HL-60 (cell line): ENCODE data around the gene PPM1E.

Experiments used
- CTCF ChIP-seq: IDR thresholded peaks from one replicate; pipeline ENCODE4 v1.5.1; 2011; ENCODE audit warnings: low read length, control low read depth, inconsistent platforms; ENCODE audit not compliant: insufficient read depth
- GABPA ChIP-seq: IDR thresholded peaks from 2 replicates; pipeline ENCODE4 v1.6.1; 2012; ENCODE audit warnings: low read depth
- POLR2AphosphoS5 ChIP-seq: IDR thresholded peaks from 2 replicates; pipeline ENCODE4 v1.6.1; 2012; ENCODE audit warnings: low read depth
- REST ChIP-seq: IDR thresholded peaks from 2 replicates; pipeline ENCODE4 v1.6.1; 2012; ENCODE audit warnings: low read depth; ENCODE audit not compliant: insufficient replicate concordance

GRCh38 chr17:58779446-58779845 lies 23.8 kb downstream of the PPM1E start:
- TF ChIP-seq CTCF (no peak), REST (no peak), POLR2AphosphoS5 (no peak), GABPA (no peak)
